GM12874 (cell line): ENCODE results near the gene NDUFA12.

ENCODE experiments used
- CTCF ChIP-seq: IDR thresholded peaks from 2 replicates; pipeline ENCODE4 v1.5.1; 2011; ENCODE audit warnings: low read depth, mild to moderate bottlenecking, control low read depth, low read length, moderate library complexity; ENCODE audit not compliant: insufficient read depth

The NDUFA12 gene

GRCh38 chr12:94969424-94969823 lies 34.1 kb downstream of the NDUFA12 start:
- no peak for TF ChIP-seq CTCF

- no peak for TF ChIP-seq CTCF
Measured at GRCh38 chr12:94965982-94966630, 37.4 kb downstream of the NDUFA12 start.

GRCh38 chr12:94963649-94964048 lies 39.8 kb downstream of the NDUFA12 start:
- no peak for TF ChIP-seq CTCF

- TF ChIP-seq CTCF, result no peak
Measured at GRCh38 chr12:94962670-94963069, 40.8 kb downstream of the NDUFA12 start.

GRCh38 chr12:94961911-94962310 lies 41.6 kb downstream of the NDUFA12 start:
- TF ChIP-seq CTCF, result no peak

GRCh38 chr12:94961256-94961824 lies 42.2 kb downstream of the NDUFA12 start:
- TF ChIP-seq CTCF, result no peak

GRCh38 chr12:94957006-94957405 lies 46.5 kb downstream of the NDUFA12 start:
- TF ChIP-seq CTCF, result no peak
